ENCODE results near the gene PID1. TPM values are rescaled to one million over a fixed set of nuclear protein-coding genes. Genes with fewer than 3 reads are reported as not detected.

The PID1 gene
- total RNA-seq, 1 donor from 2014 or later: 0.34 TPM

DNA sequence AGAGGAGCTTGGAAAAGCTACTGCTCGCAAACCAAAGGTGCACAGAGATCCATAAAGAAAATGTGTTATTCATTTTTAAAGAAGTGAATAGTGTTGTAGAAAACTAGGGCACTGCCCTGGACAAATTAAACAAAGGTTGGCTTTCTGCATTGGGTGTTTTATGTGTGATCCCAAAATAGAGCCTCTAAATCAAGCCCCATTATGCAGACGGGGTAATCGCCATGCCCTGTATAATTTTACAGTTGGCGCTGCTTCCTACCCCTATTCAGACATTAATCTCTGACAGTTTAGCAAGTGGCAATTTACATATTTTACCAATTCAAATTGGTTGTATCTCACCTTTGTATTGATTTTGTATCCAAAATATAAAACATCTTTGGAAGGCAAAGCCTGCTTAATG, 109.1 kb downstream of the PID1 start:
- no peaks in the 10 kb centered on the region for H3K9me3 Mint-ChIP-seq (ENCODE audit: low read depth)
- no peaks in the 10 kb centered on the region for H3K36me3 Mint-ChIP-seq (ENCODE audit: insufficient read depth)

DNA sequence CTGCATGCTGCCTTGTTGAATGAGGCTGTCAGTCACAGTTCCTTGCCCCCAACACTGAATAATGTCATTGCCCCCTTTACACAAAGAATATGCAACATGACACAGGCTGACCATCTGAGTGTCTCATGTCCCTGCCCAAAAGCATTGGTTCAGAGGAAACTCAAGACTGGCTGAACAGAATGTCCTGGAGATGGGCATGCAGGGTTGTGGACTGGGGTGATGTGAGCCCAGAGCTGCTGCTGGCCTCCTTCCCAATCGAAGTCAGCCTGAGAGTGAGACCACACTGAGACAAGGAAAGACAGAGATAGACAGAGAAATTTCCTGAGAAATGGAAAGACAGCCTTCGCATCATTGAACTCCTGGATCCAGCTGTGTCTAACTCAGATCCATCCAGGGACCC, 110.1 kb downstream of the PID1 start:
- Mint-ChIP-seq H3K36me3 (ENCODE audit: insufficient read depth) (no peaks in the 10 kb centered on the region), H3K4me1 (ENCODE audit: low read depth) (peaks cover 31% of the 10 kb centered on the region), H3K27ac (no peak overlapping the region), H3K4me3 (ENCODE audit: low read depth) (no peak overlapping the region), H3K9me3 (ENCODE audit: low read depth) (no peaks in the 10 kb centered on the region), H3K27me3 (no peaks in the 10 kb centered on the region)
- TF ChIP-seq, protein P1, sequence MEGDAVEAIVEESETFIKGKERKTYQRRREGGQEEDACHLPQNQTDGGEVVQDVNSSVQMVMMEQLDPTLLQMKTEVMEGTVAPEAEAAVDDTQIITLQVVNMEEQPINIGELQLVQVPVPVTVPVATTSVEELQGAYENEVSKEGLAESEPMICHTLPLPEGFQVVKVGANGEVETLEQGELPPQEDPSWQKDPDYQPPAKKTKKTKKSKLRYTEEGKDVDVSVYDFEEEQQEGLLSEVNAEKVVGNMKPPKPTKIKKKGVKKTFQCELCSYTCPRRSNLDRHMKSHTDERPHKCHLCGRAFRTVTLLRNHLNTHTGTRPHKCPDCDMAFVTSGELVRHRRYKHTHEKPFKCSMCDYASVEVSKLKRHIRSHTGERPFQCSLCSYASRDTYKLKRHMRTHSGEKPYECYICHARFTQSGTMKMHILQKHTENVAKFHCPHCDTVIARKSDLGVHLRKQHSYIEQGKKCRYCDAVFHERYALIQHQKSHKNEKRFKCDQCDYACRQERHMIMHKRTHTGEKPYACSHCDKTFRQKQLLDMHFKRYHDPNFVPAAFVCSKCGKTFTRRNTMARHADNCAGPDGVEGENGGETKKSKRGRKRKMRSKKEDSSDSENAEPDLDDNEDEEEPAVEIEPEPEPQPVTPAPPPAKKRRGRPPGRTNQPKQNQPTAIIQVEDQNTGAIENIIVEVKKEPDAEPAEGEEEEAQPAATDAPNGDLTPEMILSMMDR (IDR thresholded peaks at IDR 0.05; ENCODE audit: unreplicated experiment): no peak
- no peak for DNase-seq (ENCODE audit: low spot score, unreplicated experiment)

More for the DNA sequence above, 109.1 kb downstream of the PID1 start:
- Mint-ChIP-seq H3K27me3 (no peaks in the 10 kb centered on the region), H3K27ac (no peak overlapping the region), H3K4me1 (ENCODE audit: low read depth) (peaks cover 31% of the 10 kb centered on the region), H3K4me3 (ENCODE audit: low read depth) (no peak overlapping the region)
- no peak for DNase-seq (ENCODE audit: low spot score, unreplicated experiment)
- TF ChIP-seq, protein P1 (IDR thresholded peaks at IDR 0.05; ENCODE audit: unreplicated experiment): no peak

DNA sequence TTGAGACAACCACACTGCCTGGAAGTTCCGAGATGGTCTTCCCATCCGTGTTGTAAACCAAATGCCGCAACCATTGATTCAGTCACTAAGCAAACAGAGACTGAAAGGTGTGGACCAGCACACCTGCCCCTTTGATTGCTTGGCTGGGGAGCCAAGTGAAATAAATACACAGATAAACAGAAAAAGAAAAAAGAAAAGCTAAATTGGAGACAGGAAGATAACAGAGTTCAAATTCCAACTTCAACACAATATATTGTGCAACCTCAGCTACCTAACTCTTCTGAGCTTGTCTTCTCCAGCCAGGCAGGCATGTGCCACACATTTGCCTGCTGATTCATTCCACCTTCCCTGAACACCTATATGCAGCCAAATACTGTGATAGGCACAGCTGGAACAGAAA, 110.9 kb downstream of the PID1 start:
- no peaks in the 10 kb centered on the region for H3K27me3 Mint-ChIP-seq
- H3K9me3 Mint-ChIP-seq (ENCODE audit: low read depth): no peaks in the 10 kb centered on the region
- TF ChIP-seq, protein P1 (IDR thresholded peaks at IDR 0.05; ENCODE audit: unreplicated experiment): no peak
- no peak for DNase-seq (ENCODE audit: low spot score, unreplicated experiment)
- H3K4me3 Mint-ChIP-seq (ENCODE audit: low read depth): no peak overlapping the region
- no peaks in the 10 kb centered on the region for H3K36me3 Mint-ChIP-seq (ENCODE audit: insufficient read depth)
- H3K4me1 Mint-ChIP-seq (ENCODE audit: low read depth): peaks cover 31% of the 10 kb centered on the region
- peak overlapping the region; percentile 29 for H3K27ac Mint-ChIP-seq

DNA sequence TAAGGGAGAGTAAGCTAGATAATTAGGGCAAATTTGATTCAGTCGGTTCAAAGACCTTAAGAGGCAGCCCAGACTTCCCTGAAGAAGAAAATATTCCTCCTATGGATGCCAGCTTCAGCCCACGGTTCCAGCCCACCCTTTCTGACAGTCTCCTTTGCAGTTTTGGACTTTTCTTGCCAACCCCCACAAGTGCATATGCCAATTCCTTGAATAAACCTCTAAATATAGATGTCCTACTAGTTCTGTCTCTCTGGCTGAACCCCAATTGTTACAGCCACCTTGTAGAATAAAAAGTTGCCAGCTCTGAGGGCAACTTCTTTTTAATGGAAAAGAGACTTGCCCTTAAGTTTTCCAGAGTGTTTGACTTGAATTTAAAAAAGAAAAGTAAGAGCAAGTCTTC, 111.7 kb downstream of the PID1 start:
- no peak overlapping the region for H3K4me3 Mint-ChIP-seq (ENCODE audit: low read depth)
- TF ChIP-seq, protein P1 (IDR thresholded peaks at IDR 0.05; ENCODE audit: unreplicated experiment): no peak
- no peaks in the 10 kb centered on the region for H3K36me3 Mint-ChIP-seq (ENCODE audit: insufficient read depth)
- DNase-seq (ENCODE audit: low spot score, unreplicated experiment): no peak
- H3K4me1 Mint-ChIP-seq (ENCODE audit: low read depth): peaks cover 26% of the 10 kb centered on the region
- no peak overlapping the region for H3K27ac Mint-ChIP-seq
- no peaks in the 10 kb centered on the region for H3K27me3 Mint-ChIP-seq
- H3K9me3 Mint-ChIP-seq (ENCODE audit: low read depth): no peaks in the 10 kb centered on the region

DNA sequence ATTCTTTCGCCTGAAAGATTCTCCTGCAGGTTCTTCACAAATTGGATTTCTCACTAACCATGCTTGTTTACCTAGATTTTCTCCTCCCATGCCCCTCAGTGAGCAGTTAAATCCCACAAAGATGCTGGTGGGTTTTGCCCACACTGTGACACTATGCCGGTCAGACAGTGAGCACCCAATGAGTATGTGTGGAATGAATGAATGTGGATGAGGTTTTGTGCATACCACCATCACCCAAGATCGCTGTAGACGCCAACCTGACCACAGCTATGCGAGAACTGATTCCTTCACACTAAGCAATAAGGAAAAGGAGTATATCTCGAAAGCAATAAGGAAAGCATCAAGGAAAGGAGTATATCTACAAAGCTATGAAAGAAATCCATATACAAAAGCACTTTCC, 116.7 kb downstream of the PID1 start:
- Mint-ChIP-seq H3K4me1 (ENCODE audit: low read depth) (peaks cover 2% of the 10 kb centered on the region), H3K4me3 (ENCODE audit: low read depth) (no peak overlapping the region), H3K36me3 (ENCODE audit: insufficient read depth) (no peaks in the 10 kb centered on the region), H3K9me3 (ENCODE audit: low read depth) (no peaks in the 10 kb centered on the region), H3K27ac (no peak overlapping the region), H3K27me3 (no peaks in the 10 kb centered on the region)
- no peak for DNase-seq (ENCODE audit: low spot score, unreplicated experiment)
- TF ChIP-seq, protein P1 (IDR thresholded peaks at IDR 0.05; ENCODE audit: unreplicated experiment): no peak

Data from progenitor cell of endocrine pancreas (in vitro differentiated cells).